Measurements from ENCODE around the gene TDRD7. TPM values are rescaled to one million over a fixed set of nuclear protein-coding genes. Genes with fewer than 3 reads are reported as not detected.
"Not testable (repeated sequence)": the region's sequence is repeated elsewhere in the genome, so short reads cannot be mapped to it uniquely, and the experiment has no call there.

The TDRD7 gene
- total RNA-seq, 1 experiment from 2014 or later: 23.4 TPM

- DNase-seq; H3K9me3 ChIP-seq (ENCODE audit: low read length); H3K9me2 ChIP-seq (replicated peaks; ENCODE audit: insufficient read depth, low read length); H3K4me3 ChIP-seq (ENCODE audit: low read length); H3K4me2 ChIP-seq (ENCODE audit: low read depth, low read length, poor library complexity, severe bottlenecking); H3K79me2 ChIP-seq (ENCODE audit: low read length); H3K9ac ChIP-seq (ENCODE audit: low read length); H3K27ac ChIP-seq (ENCODE audit: low read length); H2AFZ ChIP-seq (ENCODE audit: low read length); H3K27me3 ChIP-seq (ENCODE audit: low read length); H4K20me1 ChIP-seq (ENCODE audit: insufficient read depth, low read depth, low read length): not testable (repeated sequence)
- peaks cover 24% of the 10 kb centered on the region for H3K4me1 ChIP-seq (ENCODE audit: low read length)
- peaks cover 12% of the 10 kb centered on the region; the same call in 1 of the 2 replicates for H3K36me3 ChIP-seq (ENCODE audit: insufficient read depth, low read length)
These were observed 85.9 kb downstream of the TDRD7 start for GRCh38 chr9:97497558-97498375.

- H3K4me3 ChIP-seq (ENCODE audit: low read length); H3K79me2 ChIP-seq (ENCODE audit: low read length); H3K9me2 ChIP-seq (replicated peaks; ENCODE audit: insufficient read depth, low read length); H2AFZ ChIP-seq (ENCODE audit: low read length); H3K27ac ChIP-seq (ENCODE audit: low read length); DNase-seq; H3K4me2 ChIP-seq (ENCODE audit: low read depth, low read length, poor library complexity, severe bottlenecking); H3K27me3 ChIP-seq (ENCODE audit: low read length); H3K9ac ChIP-seq (ENCODE audit: low read length); H3K9me3 ChIP-seq (ENCODE audit: low read length); H4K20me1 ChIP-seq (ENCODE audit: insufficient read depth, low read depth, low read length): not testable (repeated sequence)
- peaks cover 26% of the 10 kb centered on the region for H3K4me1 ChIP-seq (ENCODE audit: low read length)
- peaks cover 12% of the 10 kb centered on the region; the same call in 1 of the 2 replicates for H3K36me3 ChIP-seq (ENCODE audit: insufficient read depth, low read length)
These were observed 87.0 kb downstream of the TDRD7 start for GRCh38 chr9:97498846-97499245.

GRCh38 chr9:97500263-97500662, 88.4 kb downstream of the TDRD7 start:
- Histone ChIP-seq H3K9me2 (replicated peaks; ENCODE audit: insufficient read depth, low read length) (no peaks in the 10 kb centered on the region), H3K4me3 (ENCODE audit: low read length) (no peak overlapping the region), H3K79me2 (ENCODE audit: low read length) (no peaks in the 10 kb centered on the region), H3K27me3 (ENCODE audit: low read length) (no peaks in the 10 kb centered on the region), H3K4me1 (ENCODE audit: low read length) (peaks cover 26% of the 10 kb centered on the region), H3K4me2 (ENCODE audit: low read depth, low read length, poor library complexity, severe bottlenecking) (peak overlapping the region; percentile 5), H2AFZ (ENCODE audit: low read length) (no peak overlapping the region), H3K9me3 (ENCODE audit: low read length) (no peaks in the 10 kb centered on the region), H3K36me3 (ENCODE audit: insufficient read depth, low read length) (peaks cover 11% of the 10 kb centered on the region; the same call in 1 of the 2 replicates), H4K20me1 (ENCODE audit: insufficient read depth, low read depth, low read length) (no peaks in the 10 kb centered on the region), H3K27ac (ENCODE audit: low read length) (no peak overlapping the region), H3K9ac (ENCODE audit: low read length) (no peak overlapping the region)
- DNase-seq: no peak

GRCh38 chr9:97500765-97501176, 88.9 kb downstream of the TDRD7 start:
- no peak for DNase-seq

GRCh38 chr9:97501177-97501971, 89.5 kb downstream of the TDRD7 start, which contains the start of gene TMOD1:
TSS of gene TMOD1 (plus strand) at chr9:97501666. CDS start at chr9:97524189, 22,523 bp downstream.
- Histone ChIP-seq H3K4me2 (ENCODE audit: low read depth, low read length, poor library complexity, severe bottlenecking) (peak within 1 kb of the TSS; percentile 81), H3K36me3 (ENCODE audit: insufficient read depth, low read length) (0 out of 2 replicates have a peak, but pooled peaks cover 6% of the 10 kb centered on the region), H3K27ac (ENCODE audit: low read length) (no peak within 1 kb of the TSS), H3K27me3 (ENCODE audit: low read length) (no peaks in the 10 kb centered on the region), H3K4me3 (ENCODE audit: low read length) (peak within 1 kb of the TSS; percentile 73), H2AFZ (ENCODE audit: low read length) (peak within 1 kb of the TSS; percentile 94), H3K9me2 (replicated peaks; ENCODE audit: insufficient read depth, low read length) (no peaks in the 10 kb centered on the region), H4K20me1 (ENCODE audit: insufficient read depth, low read depth, low read length) (no peaks in the 10 kb centered on the region), H3K9ac (ENCODE audit: low read length) (peak within 1 kb of the TSS; percentile 62), H3K9me3 (ENCODE audit: low read length) (no peaks in the 10 kb centered on the region), H3K79me2 (ENCODE audit: low read length) (no peaks in the 10 kb centered on the region), H3K4me1 (ENCODE audit: low read length) (peaks cover 26% of the 10 kb centered on the region)
- DNase-seq: peak; percentile 83

More at GRCh38 chr9:97500765-97501176, 88.9 kb downstream of the TDRD7 start:
- no peaks in the 10 kb centered on the region for H3K9me3 ChIP-seq (ENCODE audit: low read length)
- H3K4me1 ChIP-seq (ENCODE audit: low read length): peaks cover 26% of the 10 kb centered on the region
- H2AFZ ChIP-seq (ENCODE audit: low read length): peak overlapping the region; percentile 94
- H3K27ac ChIP-seq (ENCODE audit: low read length): no peak overlapping the region
- H4K20me1 ChIP-seq (ENCODE audit: insufficient read depth, low read depth, low read length): no peaks in the 10 kb centered on the region
- peak overlapping the region; percentile 76 for H3K4me2 ChIP-seq (ENCODE audit: low read depth, low read length, poor library complexity, severe bottlenecking)
- no peaks in the 10 kb centered on the region for H3K9me2 ChIP-seq (replicated peaks; ENCODE audit: insufficient read depth, low read length)
- H3K36me3 ChIP-seq (ENCODE audit: insufficient read depth, low read length): 0 out of 2 replicates have a peak, but pooled peaks cover 6% of the 10 kb centered on the region
- no peaks in the 10 kb centered on the region for H3K79me2 ChIP-seq (ENCODE audit: low read length)
- H3K27me3 ChIP-seq (ENCODE audit: low read length): no peaks in the 10 kb centered on the region
- H3K4me3 ChIP-seq (ENCODE audit: low read length): peak overlapping the region; percentile 67
- peak overlapping the region; percentile 62 for H3K9ac ChIP-seq (ENCODE audit: low read length)

GRCh38 chr9:97501972-97502221, 90.0 kb downstream of the TDRD7 start:
- H3K4me2 ChIP-seq (ENCODE audit: low read depth, low read length, poor library complexity, severe bottlenecking): peak overlapping the region; percentile 81
- 0 out of 2 replicates have a peak, but pooled peaks cover 2% of the 10 kb centered on the region for H3K36me3 ChIP-seq (ENCODE audit: insufficient read depth, low read length)
- H3K4me1 ChIP-seq (ENCODE audit: low read length): peaks cover 26% of the 10 kb centered on the region
- H3K27me3 ChIP-seq (ENCODE audit: low read length): no peaks in the 10 kb centered on the region
- H3K79me2 ChIP-seq (ENCODE audit: low read length): no peaks in the 10 kb centered on the region
- peak overlapping the region; percentile 66 for H2AFZ ChIP-seq (ENCODE audit: low read length)
- no peak for DNase-seq
- H4K20me1 ChIP-seq (ENCODE audit: insufficient read depth, low read depth, low read length): no peaks in the 10 kb centered on the region
- peak overlapping the region; percentile 58 for H3K9ac ChIP-seq (ENCODE audit: low read length)
- no peaks in the 10 kb centered on the region for H3K9me3 ChIP-seq (ENCODE audit: low read length)
- H3K9me2 ChIP-seq (replicated peaks; ENCODE audit: insufficient read depth, low read length): no peaks in the 10 kb centered on the region
- peak overlapping the region; percentile 73 for H3K4me3 ChIP-seq (ENCODE audit: low read length)
- H3K27ac ChIP-seq (ENCODE audit: low read length): no peak overlapping the region

GRCh38 chr9:97502222-97502983, 90.5 kb downstream of the TDRD7 start:
- Histone ChIP-seq H3K9me3 (ENCODE audit: low read length) (no peaks in the 10 kb centered on the region), H3K4me3 (ENCODE audit: low read length) (peak overlapping the region; percentile 73), H3K4me1 (ENCODE audit: low read length) (peaks cover 26% of the 10 kb centered on the region), H2AFZ (ENCODE audit: low read length) (peak overlapping the region; percentile 66; the same call in 1 of the 2 replicates), H3K9ac (ENCODE audit: low read length) (peak overlapping the region; percentile 58), H3K9me2 (replicated peaks; ENCODE audit: insufficient read depth, low read length) (no peaks in the 10 kb centered on the region), H3K79me2 (ENCODE audit: low read length) (no peaks in the 10 kb centered on the region), H3K36me3 (ENCODE audit: insufficient read depth, low read length) (no peaks in the 10 kb centered on the region), H3K27ac (ENCODE audit: low read length) (no peak overlapping the region), H4K20me1 (ENCODE audit: insufficient read depth, low read depth, low read length) (no peaks in the 10 kb centered on the region), H3K27me3 (ENCODE audit: low read length) (no peaks in the 10 kb centered on the region), H3K4me2 (ENCODE audit: low read depth, low read length, poor library complexity, severe bottlenecking) (peak overlapping the region; percentile 81)
- DNase-seq: no peak

Measured in Karpas-422 (cell line).